CD14-positive monocyte (primary cell): ENCODE results near the gene PCSK7. TPM values are rescaled to one million over a fixed set of nuclear protein-coding genes. Genes with fewer than 3 reads are reported as not detected.
A peak's percentile ranks its signal among the peaks of the same experiment; 100 is the strongest.

ENCODE experiments used
- DNase-seq, 3 donors: peaks; one replicate each; pipeline ENCODE4 v3.0.0-alpha.2; 2011 to 2022
- H2AFZ ChIP-seq: 2 replicates; pipeline ENCODE4 v1.6.0; 2012; ENCODE audit warnings: mild to moderate bottlenecking, low read depth, low read length, inconsistent platforms; ENCODE audit not compliant: insufficient read depth, poor library complexity, severe bottlenecking
- H3K27ac ChIP-seq, 2 donors: 1 replicate in 1 of 2; 2 replicates in 1 of 2; pipeline ENCODE4 v1.5.1; 2012 to 2013; ENCODE audit warnings: low read length in 2 of 2, control low read depth in 1 of 2, inconsistent platforms in 1 of 2, low read depth in 1 of 2, mild to moderate bottlenecking in 1 of 2
- H3K27me3 ChIP-seq, 2 donors: one replicate each; pipeline versions ENCODE4 v1.6.0 to v1.6.1; 2011 to 2013; ENCODE audit warnings: low read length in 2 of 2; ENCODE audit not compliant: control insufficient read depth in 2 of 2, insufficient read depth in 2 of 2
- H3K36me3 ChIP-seq, 2 donors: replicated peaks in 1 of 2; 1 replicate in 1 of 2; 2 replicates in 1 of 2; pipeline versions ENCODE4 v1.5.1 to v1.6.1; 2012 to 2013; ENCODE audit warnings: low read length in 2 of 2, control low read depth in 1 of 2, inconsistent platforms in 1 of 2, mild to moderate bottlenecking in 1 of 2; ENCODE audit not compliant: insufficient read depth in 2 of 2, control insufficient read depth in 1 of 2
- H3K4me1 ChIP-seq, 2 donors: 1 replicate in 1 of 2; 2 replicates in 1 of 2; pipeline versions ENCODE4 v1.5.1 to v1.6.1; 2012 to 2013; ENCODE audit warnings: low read length in 2 of 2, control low read depth in 1 of 2, inconsistent platforms in 1 of 2, mild to moderate bottlenecking in 1 of 2, moderate library complexity in 1 of 2; ENCODE audit not compliant: insufficient read depth in 2 of 2, control insufficient read depth in 1 of 2
- H3K4me2 ChIP-seq: replicated peaks from 2 replicates; pipeline ENCODE3; 2012; ENCODE audit warnings: low read length, moderate library complexity, mild to moderate bottlenecking; ENCODE audit not compliant: poor library complexity, severe bottlenecking; ENCODE audit errors: extremely low read depth
- H3K4me3 ChIP-seq, 3 experiments: fragments of 200-600 bp in 1 of 3; sonication (generic) in 1 of 3; replicated peaks in 1 of 3; 1 replicate in 2 of 3; 2 replicates in 1 of 3; pipeline ENCODE4 v1.5.1; 2011 to 2013; ENCODE audit warnings: low read length in 3 of 3, mild to moderate bottlenecking in 3 of 3, control low read depth in 2 of 3, low read depth in 2 of 3, inconsistent platforms in 1 of 3, moderate library complexity in 1 of 3
- H3K79me2 ChIP-seq: 2 replicates; pipeline ENCODE4 v1.6.0; 2012; ENCODE audit warnings: mild to moderate bottlenecking, control low read depth, inconsistent platforms, low read length, moderate library complexity; ENCODE audit not compliant: insufficient read depth
- H3K9ac ChIP-seq: 2 replicates; pipeline ENCODE4 v1.6.0; 2017; ENCODE audit warnings: low read length, mild to moderate bottlenecking; ENCODE audit not compliant: insufficient read depth, poor library complexity, severe bottlenecking
- H3K9me3 ChIP-seq, 2 donors: replicated peaks in 1 of 2; 1 replicate in 1 of 2; 2 replicates in 1 of 2; pipeline versions ENCODE4 v1.5.1 to v1.6.1; 2012 to 2013; ENCODE audit warnings: low read length in 2 of 2, control low read depth in 1 of 2; ENCODE audit not compliant: control insufficient read depth in 1 of 2, insufficient read depth in 1 of 2
- H4K20me1 ChIP-seq: 2 replicates; pipeline ENCODE4 v1.6.0; 2012; ENCODE audit warnings: mild to moderate bottlenecking, low read length, control low read depth, moderate library complexity; ENCODE audit not compliant: insufficient read depth
- H3K27ac Mint-ChIP-seq, 7 donors: one replicate each; pipeline ENCODE4 v1.8.0; 2020; ENCODE audit warnings: mild to moderate bottlenecking in 7 of 7, mixed read lengths in 7 of 7, moderate library complexity in 6 of 7, inconsistent platforms in 2 of 7
- H3K27me3 Mint-ChIP-seq, 3 donors: one replicate each; pipeline ENCODE4 v1.8.0; 2021 to 2022; ENCODE audit warnings: low read depth in 3 of 3, mild to moderate bottlenecking in 3 of 3, mixed read lengths in 3 of 3, moderate library complexity in 3 of 3, inconsistent platforms in 1 of 3
- H3K36me3 Mint-ChIP-seq, 2 donors: one replicate each; pipeline ENCODE4 v1.8.0; 2020; ENCODE audit warnings: mixed read lengths in 2 of 2, inconsistent platforms in 1 of 2, mild to moderate bottlenecking in 1 of 2
- H3K4me1 Mint-ChIP-seq: one replicate; pipeline ENCODE4 v1.8.0; 2020; ENCODE audit warnings: mild to moderate bottlenecking, mixed read lengths
- H3K4me3 Mint-ChIP-seq, 2 donors: one replicate each; pipeline ENCODE4 v1.8.0; 2020; ENCODE audit warnings: mild to moderate bottlenecking in 2 of 2, mixed read lengths in 2 of 2, moderate library complexity in 1 of 2
- H3K9me3 Mint-ChIP-seq, 7 donors: one replicate each; pipeline ENCODE4 v1.8.0; 2020 to 2022; ENCODE audit warnings: mixed read lengths in 7 of 7, mild to moderate bottlenecking in 6 of 7, moderate library complexity in 6 of 7, inconsistent platforms in 2 of 7
- CTCF ChIP-seq: fragments of 200-600 bp; IDR thresholded peaks from one replicate; pipeline ENCODE4 v1.8.0; 2022; ENCODE audit warnings: antibody characterized with exemption, mild to moderate bottlenecking
- whole genome bisulfite sequencing: methylation state at CpG from one replicate; pipeline ENCODE4 v1.1.5; 2013; ENCODE audit warnings: missing lambda C conversion rate; ENCODE audit not compliant: insufficient coverage; 5-methylcytosine and 5-hydroxymethylcytosine counted together
- intact Hi-C, 2 donors: fragments of 100-400 bp; cut with micrococcal nuclease; formaldehyde crosslinking; loops; one replicate each; pipeline versions ENCODE4 v1.15.0 to v1.15.1; 2023
- polyA plus RNA-seq, 3 donors: library from polyadenylated mRNA; depleted of rRNA in 1 of 3; unstranded in 2 of 3; stranded (reverse) in 1 of 3; fragments of 300-500 nt in 2 of 3; fragments of >200 nt in 1 of 3; fragmentation: Illumina TruSeq in 2 of 3; gene quantifications; 1 replicate in 2 of 3; 2 replicates in 1 of 3; pipeline ENCODE4 v1.2.3, GENCODE V29; 2012 to 2021

The PCSK7 gene
- polyA plus RNA-seq, 3 donors = 6.1 to 93.8 (median 9.5) TPM

DNA sequence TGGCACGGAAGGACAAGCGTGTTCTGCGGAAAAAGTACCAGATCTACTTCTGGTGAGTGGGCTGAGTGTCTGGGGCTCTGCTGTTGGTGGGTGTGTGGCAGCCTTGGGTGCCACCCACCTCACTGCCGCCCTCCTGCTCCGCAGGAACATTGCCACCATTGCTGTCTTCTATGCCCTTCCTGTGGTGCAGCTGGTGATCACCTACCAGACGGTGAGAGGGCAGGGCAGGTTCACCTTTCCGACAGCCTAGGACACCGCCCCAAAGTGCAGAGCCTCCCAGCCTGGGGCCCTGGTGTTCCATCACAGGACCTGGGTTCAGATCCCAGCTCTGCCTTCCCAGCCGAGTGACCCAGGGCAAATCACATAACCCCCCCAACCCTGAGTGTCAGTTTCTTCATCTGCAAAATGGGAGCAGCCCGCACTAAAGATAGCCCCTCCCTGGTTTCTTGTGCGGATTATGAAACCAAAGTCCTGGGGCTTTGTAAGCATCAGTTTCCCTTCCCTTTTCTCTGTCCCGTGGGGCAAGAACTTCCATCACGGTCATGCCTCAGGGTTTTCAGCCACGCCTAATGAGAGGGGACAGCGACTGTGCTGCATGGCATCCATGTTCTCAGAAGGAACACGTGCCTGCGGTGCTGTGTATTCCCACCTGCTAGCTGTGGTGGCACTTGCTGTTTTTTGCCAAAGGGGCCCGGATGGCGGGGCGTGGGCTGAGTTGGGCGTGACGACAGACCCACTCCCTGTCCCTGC is 42.5 kb downstream of the PCSK7 start:
- peak overlapping the region in 1 of 3 experiments; percentile 69 for H3K4me3 ChIP-seq
- Mint-ChIP-seq H3K9me3 (no peaks in the 10 kb centered on the region), H3K36me3 (peaks cover 67 to 91% of the 10 kb centered on the region in 2 donors), H3K4me1 (peaks cover 61% of the 10 kb centered on the region), H3K4me3 (peak overlapping the region in 1 of 2 donors; percentile 48), H3K27me3 (peaks cover 0 to 2% (median 1%) of the 10 kb centered on the region in 3 donors), H3K27ac (peak overlapping the region; percentile 86 to 97 (median 93))
- no peak for TF ChIP-seq CTCF
- H4K20me1 ChIP-seq = no peaks in the 10 kb centered on the region
- H3K4me2 ChIP-seq = peak overlapping the region; percentile 69
- H3K9ac ChIP-seq = peak overlapping the region; percentile 55
- intact Hi-C loops = no loop called here
- WGBS = 42% methylated on average over 13 of the region's 22 CpGs
- peaks cover 56 to 57% of the 10 kb centered on the region in 2 donors for H3K36me3 ChIP-seq
- H3K27ac ChIP-seq = peak overlapping the region; percentile 85 to 90
- no peaks in the 10 kb centered on the region for H3K9me3 ChIP-seq
- peaks cover 62 to 67% of the 10 kb centered on the region in 2 donors for H3K4me1 ChIP-seq
- H3K27me3 ChIP-seq = no peaks in the 10 kb centered on the region
- peak overlapping the region; percentile 66 for H2AFZ ChIP-seq
- DNase-seq = peak; percentile 91 to 95 (median 91)
- H3K79me2 ChIP-seq = peaks cover 18% of the 10 kb centered on the region

GRCh38 chr11:117188620-117189081 is 43.2 kb downstream of the PCSK7 start:
- intact Hi-C loops = no loop called here
- Mint-ChIP-seq H3K36me3 (peaks cover 67 to 91% of the 10 kb centered on the region in 2 donors), H3K4me1 (peaks cover 59% of the 10 kb centered on the region), H3K4me3 (peak overlapping the region in 1 of 2 donors; percentile 26), H3K9me3 (no peaks in the 10 kb centered on the region), H3K27me3 (peaks cover 0 to 2% (median 1%) of the 10 kb centered on the region in 3 donors), H3K27ac (peak overlapping the region; percentile 86 to 97 (median 93))
- H3K27ac ChIP-seq = peak overlapping the region; percentile 85 to 90
- WGBS = 77% methylated on average over 14 of the region's 20 CpGs
- H2AFZ ChIP-seq = no peak overlapping the region
- peak overlapping the region in 1 of 3 experiments; percentile 69 for H3K4me3 ChIP-seq
- H3K4me1 ChIP-seq = peaks cover 60 to 65% of the 10 kb centered on the region in 2 donors
- no peaks in the 10 kb centered on the region for H4K20me1 ChIP-seq
- DNase-seq = peak in 1 of 3 donors; percentile 47
- H3K9ac ChIP-seq = no peak overlapping the region
- H3K36me3 ChIP-seq = peaks cover 55 to 56% of the 10 kb centered on the region in 2 donors
- H3K27me3 ChIP-seq = no peaks in the 10 kb centered on the region
- H3K79me2 ChIP-seq = peaks cover 18% of the 10 kb centered on the region
- no peaks in the 10 kb centered on the region for H3K9me3 ChIP-seq
- peak overlapping the region; percentile 69 for H3K4me2 ChIP-seq
- TF ChIP-seq CTCF = no peak
